T-helper 2 cell treated with Interferon-gamma antibody and Interleukin-4, amounts not matched to agents 5 μg/mL and 100 μg/mL, for 36 hours (primary cell): ENCODE measurements around the gene CDR2L.
A peak's percentile ranks its signal among the peaks of the same experiment; 100 is the strongest.
"Not testable (repeated sequence)": the region's sequence is repeated elsewhere in the genome, so short reads cannot be mapped to it uniquely, and the experiment has no call there.

Experiments
- DNase-seq: peaks from one replicate; pipeline ENCODE4 v3.0.0; 2021; ENCODE audit warnings: low spot score
- H3K27ac Mint-ChIP-seq: one replicate; pipeline ENCODE4 v1.8.0; 2021; ENCODE audit warnings: mild to moderate bottlenecking, mixed read lengths
- H3K27me3 Mint-ChIP-seq: one replicate; pipeline ENCODE4 v1.8.0; 2021; ENCODE audit warnings: low read depth, mixed read lengths
- H3K36me3 Mint-ChIP-seq: one replicate; pipeline ENCODE4 v1.8.0; 2021; ENCODE audit warnings: low read depth, mixed read lengths
- H3K4me1 Mint-ChIP-seq: one replicate; pipeline ENCODE4 v1.8.0; 2021; ENCODE audit warnings: low read depth, mixed read lengths
- H3K4me3 Mint-ChIP-seq: one replicate; pipeline ENCODE4 v1.8.0; 2022; ENCODE audit warnings: mild to moderate bottlenecking, moderate library complexity, mixed read lengths
- H3K9me3 Mint-ChIP-seq: one replicate; pipeline ENCODE4 v1.8.0; 2021; ENCODE audit warnings: mixed read lengths

The CDR2L gene

DNA sequence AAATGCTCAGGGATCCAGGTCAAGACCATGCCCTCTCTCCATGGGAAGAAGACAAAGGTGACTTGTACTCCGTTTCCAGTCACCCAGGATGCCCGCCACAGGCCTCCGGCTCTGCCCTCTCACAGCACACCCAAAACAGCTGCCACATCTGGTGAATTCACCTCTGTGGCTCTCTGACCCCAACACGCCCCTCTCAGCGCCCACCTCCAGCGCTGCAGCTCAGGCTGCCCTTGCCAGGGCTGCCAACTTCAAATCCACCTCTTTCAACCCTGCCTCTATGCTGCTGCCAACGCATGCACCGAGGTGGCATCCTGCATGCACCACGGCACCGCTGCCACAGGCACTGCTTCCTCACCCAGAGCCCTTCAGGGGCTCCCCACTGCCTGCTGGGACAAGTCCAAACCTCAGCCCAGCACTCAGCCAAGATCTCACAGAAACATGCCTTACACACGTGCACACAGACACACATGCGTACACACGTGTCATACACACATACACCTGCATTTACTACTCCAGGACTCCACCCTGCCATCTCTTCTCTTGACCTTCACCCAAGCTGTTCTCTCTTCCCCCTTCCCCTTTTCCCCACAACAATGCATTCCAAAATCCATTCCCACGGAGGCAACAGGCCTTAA, 22.3 kb upstream of the CDR2L start:
- DNase-seq: no peak
- Mint-ChIP-seq H3K4me1 (peaks cover 4% of the 10 kb centered on the region), H3K36me3 (no peaks in the 10 kb centered on the region), H3K27me3 (peaks cover 2% of the 10 kb centered on the region), H3K9me3 (no peaks in the 10 kb centered on the region), H3K27ac (no peak overlapping the region), H3K4me3 (no peak overlapping the region)

DNA sequence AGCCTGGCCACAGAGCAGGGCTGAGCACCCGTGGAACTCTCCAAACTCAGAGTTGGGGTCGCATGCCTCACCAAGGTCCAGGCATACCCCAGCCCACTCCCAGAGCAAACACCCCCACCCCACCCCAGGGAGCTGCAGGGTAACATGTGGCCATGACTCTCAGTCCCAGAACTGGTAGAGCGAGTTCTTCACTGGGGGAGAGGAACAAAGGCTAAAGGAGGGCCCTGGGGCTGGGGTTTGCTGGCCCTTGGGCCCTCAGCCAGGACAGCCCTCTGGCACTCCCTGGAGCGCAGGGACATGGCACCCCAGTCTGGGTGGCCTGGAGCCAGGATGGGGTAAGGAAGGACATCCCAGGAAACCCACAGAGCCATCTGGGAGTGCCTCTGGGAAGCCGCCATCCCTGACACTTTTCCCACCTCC, 19.1 kb upstream of the CDR2L start:
- DNase-seq: no peak
- Mint-ChIP-seq H3K4me1 (peaks cover 3% of the 10 kb centered on the region), H3K27ac (no peak overlapping the region), H3K27me3 (peaks cover 22% of the 10 kb centered on the region), H3K9me3 (no peaks in the 10 kb centered on the region), H3K36me3 (no peaks in the 10 kb centered on the region), H3K4me3 (no peak overlapping the region)

DNA sequence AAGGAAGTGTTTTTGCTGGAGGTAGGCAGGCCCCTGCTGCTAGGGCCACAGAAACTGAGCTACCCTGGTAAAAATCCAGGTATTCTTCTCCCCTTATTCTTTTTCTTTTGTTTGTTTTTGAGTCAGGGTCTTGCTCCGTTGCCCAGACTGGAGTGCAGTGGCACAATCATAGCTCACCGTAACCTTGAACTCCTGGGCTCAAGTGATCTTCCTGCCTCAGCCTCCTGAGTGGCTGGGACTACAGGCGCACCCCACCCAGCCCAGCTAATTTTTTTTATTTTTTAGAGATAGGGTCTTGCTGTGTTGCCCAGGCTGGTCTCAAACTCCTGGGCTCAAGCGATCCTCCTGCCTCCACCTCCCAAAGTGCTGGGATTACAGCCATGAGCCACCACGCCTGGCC, 17.9 kb upstream of the CDR2L start:
- peaks cover 29% of the 10 kb centered on the region for H3K27me3 Mint-ChIP-seq
- H3K4me3 Mint-ChIP-seq, H3K4me1 Mint-ChIP-seq, H3K27ac Mint-ChIP-seq, H3K9me3 Mint-ChIP-seq, H3K36me3 Mint-ChIP-seq, DNase-seq: not testable (repeated sequence)

DNA sequence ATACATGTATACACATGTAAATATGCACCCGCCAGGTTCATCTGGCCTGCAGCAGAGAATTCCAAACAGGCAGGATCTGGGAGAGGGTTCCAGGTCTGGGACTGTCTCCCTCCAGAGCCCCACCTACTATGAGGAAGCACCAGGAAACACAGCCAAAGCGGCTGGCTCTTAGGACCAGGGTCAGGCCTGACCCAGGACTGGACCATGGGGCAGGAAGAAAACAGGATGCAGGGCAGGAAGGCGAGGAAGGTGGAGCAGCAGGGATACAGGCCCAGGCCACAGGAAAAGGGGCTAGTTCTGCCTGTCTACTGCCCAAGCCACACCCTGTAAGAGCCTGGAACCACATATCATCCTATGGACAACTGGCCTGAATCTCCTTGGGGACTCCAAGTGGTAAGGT, 17.0 kb upstream of the CDR2L start:
- Mint-ChIP-seq H3K4me3 (no peak overlapping the region), H3K9me3 (no peaks in the 10 kb centered on the region), H3K27me3 (peaks cover 32% of the 10 kb centered on the region), H3K36me3 (no peaks in the 10 kb centered on the region), H3K4me1 (peaks cover 3% of the 10 kb centered on the region), H3K27ac (no peak overlapping the region)
- no peak for DNase-seq

DNA sequence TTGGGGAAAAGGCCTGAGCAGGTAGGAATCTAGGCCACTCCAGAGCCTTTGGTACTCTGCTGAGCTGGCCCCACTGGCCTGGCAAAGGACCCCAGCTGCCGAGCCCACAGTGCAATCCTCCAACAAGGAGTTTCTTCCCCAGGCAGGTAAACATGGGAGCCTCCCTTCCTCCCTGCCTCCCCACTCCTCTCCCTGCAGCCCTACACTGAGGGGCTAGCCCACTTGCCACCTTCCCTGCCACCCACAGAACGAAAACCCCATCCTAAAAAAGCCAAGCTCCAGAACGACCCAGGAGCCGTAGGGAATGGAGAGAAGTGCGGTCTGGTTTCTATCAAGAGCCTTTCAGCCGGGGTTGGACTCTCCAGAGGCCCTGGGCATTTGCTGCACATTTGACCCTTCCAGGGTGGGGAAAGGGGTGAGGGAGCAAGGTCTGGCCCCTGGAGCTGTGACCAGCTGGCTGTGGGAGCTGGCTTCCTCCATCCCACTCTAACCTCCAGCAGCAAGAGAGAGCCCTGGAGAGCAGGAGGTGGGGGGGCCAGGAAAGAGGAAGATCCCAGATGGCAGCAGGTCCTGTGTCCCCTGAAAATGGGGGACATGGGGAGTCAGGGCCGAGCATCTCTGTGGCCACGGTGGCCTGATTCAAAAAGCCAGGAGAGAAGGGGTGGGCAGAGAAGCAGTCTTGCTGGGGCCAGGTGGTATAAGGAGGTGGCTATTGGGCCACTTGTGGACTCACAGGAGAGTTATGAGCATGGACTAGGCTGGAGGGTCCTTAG, 16.2 kb upstream of the CDR2L start:
- Mint-ChIP-seq H3K36me3 (no peaks in the 10 kb centered on the region), H3K4me3 (peak overlapping the region; percentile 51), H3K4me1 (peaks cover 3% of the 10 kb centered on the region), H3K27ac (no peak overlapping the region), H3K27me3 (peaks cover 35% of the 10 kb centered on the region), H3K9me3 (no peaks in the 10 kb centered on the region)
- no peak for DNase-seq

DNA sequence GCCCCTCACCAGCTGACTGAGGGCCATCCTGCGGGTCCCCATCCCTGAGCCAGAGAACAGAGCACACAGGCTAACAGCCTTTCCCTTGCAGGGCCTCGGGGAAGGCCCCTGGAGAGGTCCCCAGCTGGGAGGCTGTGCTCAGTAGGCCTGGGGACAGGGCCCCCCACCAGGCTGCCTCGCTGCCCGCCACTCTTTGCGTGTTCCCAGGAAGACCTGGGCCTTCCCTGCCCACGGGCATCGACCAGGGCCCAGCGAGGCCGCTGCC, 15.7 kb upstream of the CDR2L start:
- peaks cover 3% of the 10 kb centered on the region for H3K4me1 Mint-ChIP-seq
- no peaks in the 10 kb centered on the region for H3K9me3 Mint-ChIP-seq
- H3K36me3 Mint-ChIP-seq: no peaks in the 10 kb centered on the region
- H3K4me3 Mint-ChIP-seq: no peak overlapping the region
- no peak overlapping the region for H3K27ac Mint-ChIP-seq
- H3K27me3 Mint-ChIP-seq: peaks cover 35% of the 10 kb centered on the region
- no peak for DNase-seq

DNA sequence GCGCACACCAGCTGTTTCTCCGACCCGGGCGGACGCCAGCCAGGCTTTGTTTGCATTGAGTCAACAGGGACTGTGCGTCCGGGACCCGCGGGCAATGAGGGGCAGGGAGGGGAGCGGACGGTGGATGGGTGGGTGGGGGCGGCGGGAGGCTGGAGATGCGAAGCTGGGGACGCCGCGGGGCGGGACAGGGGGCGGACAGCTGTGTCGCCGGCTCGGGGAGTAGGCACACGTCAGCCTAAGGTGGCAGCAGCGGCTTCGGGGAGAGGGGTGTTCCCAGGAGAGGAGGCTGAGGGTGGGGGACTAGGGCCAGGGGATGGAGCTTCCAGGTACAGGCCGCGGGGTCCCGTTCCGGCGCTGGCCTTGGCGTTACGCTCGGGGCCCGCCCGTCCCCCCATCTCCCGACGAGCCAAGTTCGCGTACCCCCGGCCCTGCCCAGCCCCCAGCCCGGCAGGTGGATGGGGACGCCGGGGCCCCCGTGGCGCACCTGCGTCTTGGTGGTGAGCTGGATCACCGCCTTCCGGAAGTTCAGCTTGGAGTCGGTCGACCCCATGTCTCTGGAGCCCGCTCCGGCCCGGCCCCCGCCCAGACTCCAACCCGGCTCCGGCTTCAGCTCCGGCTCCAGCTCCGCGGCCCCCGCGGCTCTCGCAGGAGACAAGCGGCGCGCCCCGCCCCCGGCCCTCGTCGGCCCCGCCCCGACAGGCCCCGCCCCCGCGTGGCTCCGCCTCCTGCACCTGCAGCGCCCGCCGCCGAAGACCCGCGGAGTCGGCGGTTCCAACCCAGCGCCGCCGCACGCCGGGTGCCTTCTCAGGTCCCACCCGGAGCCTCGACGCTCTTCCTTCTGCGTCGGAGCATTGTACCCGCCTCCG, 15.1 kb upstream of the CDR2L start, which contains the start of gene HID1:
Gene HID1, minus strand, starts transcription at position 653 of the 866 bp plus-strand sequence. Its CDS starts 103 bp downstream, at position 550.
- H3K27me3 Mint-ChIP-seq: peaks cover 35% of the 10 kb centered on the region
- H3K4me1 Mint-ChIP-seq: peaks cover 3% of the 10 kb centered on the region
- peak; percentile 41 for DNase-seq
- no peak within 1 kb of the TSS for H3K27ac Mint-ChIP-seq
- peak within 1 kb of the TSS; percentile 81 for H3K4me3 Mint-ChIP-seq
- no peaks in the 10 kb centered on the region for H3K36me3 Mint-ChIP-seq
- H3K9me3 Mint-ChIP-seq: no peaks in the 10 kb centered on the region

DNA sequence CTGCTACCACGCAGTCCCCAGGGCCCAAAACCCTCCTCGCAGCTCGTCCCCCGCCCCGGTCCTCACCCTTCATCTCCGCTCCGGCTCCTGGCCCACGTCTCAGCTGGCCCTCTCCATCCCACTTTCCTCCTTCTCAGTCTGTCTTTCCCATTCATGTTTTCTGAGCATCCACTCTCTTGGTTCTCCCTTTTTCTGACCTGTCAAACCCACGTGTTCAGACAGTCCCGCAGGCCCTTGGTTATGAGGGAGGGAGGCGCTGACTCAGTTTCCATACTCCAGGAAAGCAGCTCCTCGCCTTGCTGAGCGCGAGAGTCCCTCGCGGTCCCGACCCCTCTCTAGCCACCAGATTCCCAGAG, 14.5 kb upstream of the CDR2L start:
- Mint-ChIP-seq H3K4me1 (peaks cover 3% of the 10 kb centered on the region), H3K27ac (no peak overlapping the region), H3K27me3 (peaks cover 38% of the 10 kb centered on the region), H3K9me3 (no peaks in the 10 kb centered on the region), H3K36me3 (no peaks in the 10 kb centered on the region), H3K4me3 (peak overlapping the region; percentile 81)
- DNase-seq: no peak

DNA sequence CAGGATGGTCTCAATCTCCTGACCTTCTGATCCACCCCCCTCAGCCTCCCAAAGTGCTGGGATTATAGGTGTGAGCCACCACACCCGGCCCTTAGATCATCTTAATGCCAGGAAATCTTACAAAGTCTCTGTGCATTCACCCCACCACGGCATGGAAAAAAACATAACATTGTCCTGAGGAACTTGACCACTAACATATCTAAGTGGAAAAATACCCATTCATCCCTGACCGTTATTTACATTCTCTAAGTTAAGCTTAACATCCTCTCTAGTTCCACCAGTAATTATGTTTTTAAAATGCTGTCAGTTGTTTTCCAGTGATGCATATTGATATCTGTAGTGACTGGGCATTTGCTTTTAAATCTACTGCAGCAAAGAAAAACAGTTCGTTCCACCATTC, 11.5 kb upstream of the CDR2L start:
- Mint-ChIP-seq H3K27me3 (peaks cover 43% of the 10 kb centered on the region), H3K36me3 (no peaks in the 10 kb centered on the region), H3K9me3 (no peaks in the 10 kb centered on the region), H3K4me1 (peaks cover 5% of the 10 kb centered on the region), H3K4me3 (no peak overlapping the region), H3K27ac (no peak overlapping the region)
- no peak for DNase-seq

DNA sequence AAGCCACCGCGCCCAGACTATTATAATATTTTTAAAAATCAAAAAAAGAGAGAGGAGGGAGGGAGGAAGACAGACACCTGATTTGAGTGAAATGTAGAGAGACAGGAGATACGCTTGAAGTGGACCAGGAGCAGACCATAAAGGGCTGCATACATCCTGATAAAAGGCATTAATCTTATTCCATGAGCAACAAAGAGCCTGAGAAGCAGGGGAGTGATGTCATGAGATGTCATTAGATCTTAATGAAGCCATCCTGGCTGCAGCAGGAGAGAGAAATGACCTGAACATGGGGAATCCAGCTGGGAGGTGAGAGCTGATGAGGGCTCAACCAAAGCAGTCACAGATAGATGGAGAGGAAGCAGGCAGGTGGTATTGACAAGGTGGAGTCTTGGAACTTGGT, 9.6 kb upstream of the CDR2L start:
- no peaks in the 10 kb centered on the region for H3K36me3 Mint-ChIP-seq
- peaks cover 39% of the 10 kb centered on the region for H3K27me3 Mint-ChIP-seq
- no peaks in the 10 kb centered on the region for H3K9me3 Mint-ChIP-seq
- H3K4me3 Mint-ChIP-seq: no peak overlapping the region
- no peak for DNase-seq
- peaks cover 15% of the 10 kb centered on the region for H3K4me1 Mint-ChIP-seq
- H3K27ac Mint-ChIP-seq: no peak overlapping the region

DNA sequence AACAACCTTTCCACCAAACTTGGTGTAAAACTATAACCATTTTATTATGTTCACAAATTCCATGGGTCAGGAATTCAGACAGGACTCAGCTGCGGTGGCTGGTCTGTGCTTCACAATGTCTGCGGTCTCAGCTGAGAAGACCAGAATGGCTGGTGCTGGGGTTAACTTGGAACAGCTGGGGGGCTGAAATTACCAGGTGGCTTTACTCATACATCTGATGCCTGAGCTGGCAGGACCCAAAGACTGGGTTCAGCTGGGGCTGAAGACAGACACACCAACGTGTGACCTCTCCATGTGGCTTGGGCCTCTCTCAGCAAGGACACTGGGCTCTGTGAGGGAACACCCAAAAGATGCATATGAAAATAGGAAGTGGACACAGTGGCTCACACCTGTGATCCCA, 9.2 kb upstream of the CDR2L start:
- peaks cover 34% of the 10 kb centered on the region for H3K27me3 Mint-ChIP-seq

DNA sequence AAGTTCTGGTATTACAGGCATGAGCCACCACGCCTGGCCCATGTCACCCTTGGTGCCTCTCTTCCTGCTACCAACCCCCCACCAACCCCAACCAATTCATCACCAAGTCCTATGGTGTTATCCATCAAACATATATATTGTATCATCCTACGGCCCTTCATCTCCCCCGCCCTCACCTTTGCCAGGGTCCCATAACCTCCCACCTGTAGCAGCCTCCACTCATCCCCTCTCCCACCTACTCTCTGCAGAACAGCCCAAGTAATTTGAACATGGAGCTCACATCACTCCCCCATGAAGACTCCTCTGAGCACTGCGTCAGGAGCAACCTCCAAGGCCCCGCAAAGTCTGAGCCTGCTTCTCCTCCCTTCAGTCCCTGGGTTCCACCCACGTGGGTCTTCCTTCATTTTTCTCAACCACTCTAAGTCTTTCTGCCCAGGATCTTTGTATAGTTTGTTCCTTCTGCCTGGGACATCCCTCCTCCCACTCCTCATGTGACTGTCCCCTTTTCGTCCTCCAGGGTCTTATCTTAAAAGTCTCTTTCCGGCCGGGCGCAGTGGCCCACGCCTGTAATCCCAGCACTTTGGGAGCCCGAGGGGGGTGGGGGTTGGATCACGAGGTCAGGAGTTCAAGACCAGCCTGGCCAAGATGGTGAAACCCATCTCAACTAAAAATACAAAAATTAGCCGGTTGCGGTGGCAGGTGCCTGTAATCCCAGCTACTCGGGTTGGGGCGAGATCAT, 7.9 kb upstream of the CDR2L start:
- Mint-ChIP-seq H3K27me3 (peaks cover 31% of the 10 kb centered on the region), H3K27ac (no peak overlapping the region), H3K4me1 (peaks cover 11% of the 10 kb centered on the region), H3K9me3 (no peaks in the 10 kb centered on the region), H3K4me3 (no peak overlapping the region), H3K36me3 (no peaks in the 10 kb centered on the region)
- no peak for DNase-seq

More for the DNA sequence above, 9.2 kb upstream of the CDR2L start:
- DNase-seq: no peak
- no peak overlapping the region for H3K27ac Mint-ChIP-seq
- H3K9me3 Mint-ChIP-seq: no peaks in the 10 kb centered on the region
- H3K4me3 Mint-ChIP-seq: no peak overlapping the region
- H3K4me1 Mint-ChIP-seq: peaks cover 11% of the 10 kb centered on the region
- H3K36me3 Mint-ChIP-seq: no peaks in the 10 kb centered on the region

DNA sequence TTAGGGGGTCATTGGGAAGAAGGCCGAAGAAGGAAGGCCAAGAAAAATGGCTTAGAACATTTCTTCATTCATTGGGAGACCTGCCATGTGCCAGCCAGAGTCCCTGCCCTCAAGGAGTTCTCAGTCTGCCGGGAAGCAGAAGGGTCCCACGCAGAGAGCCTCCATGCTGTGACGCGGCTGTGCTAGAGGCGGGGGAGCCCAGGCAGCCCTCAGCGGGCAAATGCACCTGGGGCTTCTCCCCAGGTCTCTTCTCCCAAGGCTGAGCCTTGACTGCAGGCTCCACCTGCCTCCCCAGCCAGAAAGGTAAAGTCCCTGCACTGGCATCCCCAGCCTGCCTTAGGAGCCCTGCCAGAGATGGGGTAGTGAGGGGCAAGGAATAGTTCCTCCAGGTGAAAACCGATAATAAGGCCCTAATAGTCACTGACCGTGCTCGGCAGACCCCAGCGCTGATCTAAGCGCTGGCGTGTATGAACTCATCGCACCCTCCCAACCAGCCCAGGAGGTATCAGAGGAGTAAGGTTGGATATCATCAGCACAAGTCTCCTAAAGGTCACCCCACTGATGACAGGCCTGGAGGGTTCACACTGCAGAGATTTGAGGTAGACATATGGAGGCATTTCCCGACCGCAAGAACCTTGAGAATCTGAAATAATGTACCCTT, 6.0 kb upstream of the CDR2L start:
- no peak for DNase-seq
- Mint-ChIP-seq H3K27me3 (peaks cover 33% of the 10 kb centered on the region), H3K9me3 (no peaks in the 10 kb centered on the region), H3K27ac (peak overlapping the region; percentile 87), H3K4me3 (peak overlapping the region; percentile 93), H3K36me3 (no peaks in the 10 kb centered on the region), H3K4me1 (peaks cover 11% of the 10 kb centered on the region)
